NB4 (cell line): ENCODE results near the gene TCF7L2.

Experiments
- MYC ChIP-seq: IDR thresholded peaks from 2 replicates; pipeline ENCODE4 v1.6.1; 2011; ENCODE audit warnings: low read depth, low read length
- POLR2A ChIP-seq: IDR thresholded peaks from 2 replicates; pipeline ENCODE4 v1.6.1; 2011; ENCODE audit warnings: mild to moderate bottlenecking; ENCODE audit not compliant: insufficient read length; ENCODE audit errors: extremely low read depth
- TF ChIP-seq, protein P1 (sequence below): IDR thresholded peaks from one replicate; pipeline ENCODE4 v1.5.1; 2012; ENCODE audit warnings: low read depth, low read length

DNA sequence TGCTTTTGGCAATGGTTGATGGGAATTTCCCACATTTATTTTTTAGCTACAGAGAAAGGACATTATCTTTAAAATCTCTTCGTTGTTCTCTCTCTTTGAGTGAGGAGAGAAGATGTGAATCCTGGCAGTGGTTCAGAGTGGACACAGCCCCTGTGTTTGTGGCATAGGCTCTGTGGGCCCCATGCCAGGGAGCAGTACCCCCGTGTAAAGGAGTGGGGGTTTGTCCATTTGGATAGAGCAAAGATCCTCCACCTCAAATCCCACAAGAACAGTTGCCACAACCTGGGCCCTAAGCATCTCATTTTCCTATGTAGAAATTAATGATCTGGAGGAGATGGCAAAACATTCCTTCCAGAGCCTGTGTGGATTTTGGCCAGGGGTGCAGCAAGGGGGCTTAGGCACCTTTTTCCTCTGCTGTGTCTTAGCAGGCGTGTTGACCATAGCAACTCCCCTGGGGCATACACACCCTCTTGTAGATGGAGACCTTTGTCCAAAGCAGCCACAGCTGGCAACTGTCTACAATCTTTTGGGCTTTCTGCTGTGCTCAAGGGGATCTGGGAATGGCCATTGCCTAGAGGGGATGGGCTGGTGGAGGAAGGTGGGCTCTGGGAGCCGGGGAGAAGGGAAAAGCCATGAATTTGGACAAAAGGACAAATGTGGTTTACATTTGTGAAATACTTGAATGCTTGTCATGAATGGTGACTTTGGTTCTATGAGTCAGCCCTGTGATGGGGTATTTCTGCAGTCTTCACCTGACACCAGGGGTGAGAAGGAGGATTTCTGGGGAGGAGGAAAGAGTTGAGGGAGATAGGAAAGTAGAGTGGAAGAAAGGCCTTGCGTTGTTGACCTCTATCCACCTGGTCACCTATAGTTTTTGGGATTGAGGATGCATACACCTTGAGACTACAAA, 92.0 kb downstream of the TCF7L2 start:
- TF ChIP-seq, protein P1, sequence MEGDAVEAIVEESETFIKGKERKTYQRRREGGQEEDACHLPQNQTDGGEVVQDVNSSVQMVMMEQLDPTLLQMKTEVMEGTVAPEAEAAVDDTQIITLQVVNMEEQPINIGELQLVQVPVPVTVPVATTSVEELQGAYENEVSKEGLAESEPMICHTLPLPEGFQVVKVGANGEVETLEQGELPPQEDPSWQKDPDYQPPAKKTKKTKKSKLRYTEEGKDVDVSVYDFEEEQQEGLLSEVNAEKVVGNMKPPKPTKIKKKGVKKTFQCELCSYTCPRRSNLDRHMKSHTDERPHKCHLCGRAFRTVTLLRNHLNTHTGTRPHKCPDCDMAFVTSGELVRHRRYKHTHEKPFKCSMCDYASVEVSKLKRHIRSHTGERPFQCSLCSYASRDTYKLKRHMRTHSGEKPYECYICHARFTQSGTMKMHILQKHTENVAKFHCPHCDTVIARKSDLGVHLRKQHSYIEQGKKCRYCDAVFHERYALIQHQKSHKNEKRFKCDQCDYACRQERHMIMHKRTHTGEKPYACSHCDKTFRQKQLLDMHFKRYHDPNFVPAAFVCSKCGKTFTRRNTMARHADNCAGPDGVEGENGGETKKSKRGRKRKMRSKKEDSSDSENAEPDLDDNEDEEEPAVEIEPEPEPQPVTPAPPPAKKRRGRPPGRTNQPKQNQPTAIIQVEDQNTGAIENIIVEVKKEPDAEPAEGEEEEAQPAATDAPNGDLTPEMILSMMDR: no peak
- TF ChIP-seq MYC (no peak), POLR2A (no peak)
